Esophagus (tissue), 2 donors: ENCODE results near the gene HNRNPCL1. TPM values are rescaled to one million over a fixed set of nuclear protein-coding genes. Genes with fewer than 3 reads are reported as not detected.

Source experiments
- H3K27ac ChIP-seq, 2 donors: one replicate each; pipeline ENCODE4 v1.5.1; 2013; ENCODE audit warnings: low read depth in 2 of 2, mild to moderate bottlenecking in 2 of 2, inconsistent platforms in 1 of 2, low read length in 1 of 2, moderate library complexity in 1 of 2
- H3K27me3 ChIP-seq, 2 donors: one replicate each; pipeline ENCODE4 v1.6.1; 2013; ENCODE audit warnings: low read length in 2 of 2, control low read depth in 1 of 2, mild to moderate bottlenecking in 1 of 2; ENCODE audit not compliant: insufficient read depth in 2 of 2, control insufficient read depth in 1 of 2
- H3K36me3 ChIP-seq, 2 donors: one replicate each; pipeline ENCODE4 v1.6.1; 2013; ENCODE audit warnings: low read length in 1 of 2; ENCODE audit not compliant: control insufficient read depth in 2 of 2, insufficient read depth in 2 of 2
- H3K4me1 ChIP-seq, 2 donors: one replicate each; pipeline ENCODE4 v1.6.1; 2013; ENCODE audit warnings: low read length in 1 of 2; ENCODE audit not compliant: control insufficient read depth in 2 of 2, insufficient read depth in 2 of 2
- H3K4me3 ChIP-seq, 2 donors: one replicate each; pipeline ENCODE4 v1.5.1; 2013; ENCODE audit warnings: low read length in 2 of 2, mild to moderate bottlenecking in 2 of 2, low read depth in 1 of 2, moderate library complexity in 1 of 2
- H3K9me3 ChIP-seq, 2 donors: one replicate each; pipeline ENCODE4 v1.6.1; 2013; ENCODE audit warnings: mild to moderate bottlenecking in 2 of 2, low read depth in 1 of 2, low read length in 1 of 2, moderate library complexity in 1 of 2; ENCODE audit not compliant: control insufficient read depth in 2 of 2, insufficient read depth in 1 of 2
- WGBS, 2 donors: extraction: QIAGEN DNeasy Blood & Tissue Kit; methylation state at CpG; one replicate each; pipeline ENCODE4 v1.1.7; 2013; 5-methylcytosine and 5-hydroxymethylcytosine counted together
- polyA plus RNA-seq, 2 donors: library from polyadenylated mRNA; stranded (reverse); fragments of 200-250 nt; gene quantifications; one replicate each; pipeline ENCODE4 v1.2.3, GENCODE V29; 2013
- donor health status: healthy with polysubstance abuse.
- donor health status: Bipolar disorder and iron deficiency.

Gene HNRNPCL1
- polyA plus RNA-seq, 2 donors, result not detected

DNA sequence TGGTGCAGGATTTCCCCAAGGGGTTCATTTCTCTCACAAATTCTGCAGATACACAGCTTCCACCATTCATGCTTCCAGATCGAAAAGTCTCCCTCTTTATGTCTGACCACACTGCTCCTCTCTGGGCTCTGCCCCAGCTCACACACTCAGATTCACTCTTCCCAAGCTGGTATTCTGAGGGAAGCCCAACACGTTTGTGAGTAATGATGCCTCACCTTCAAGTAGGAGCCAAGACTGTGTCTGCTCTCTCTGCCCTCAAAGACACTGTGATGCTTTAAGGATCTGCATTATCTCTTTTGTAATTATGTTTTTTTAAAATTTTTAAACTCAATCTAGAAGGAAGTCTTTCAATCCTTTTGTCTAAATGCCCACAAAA lies 37.1 kb downstream of the HNRNPCL1 start:
- Histone ChIP-seq H3K36me3 (no peaks in the 10 kb centered on the region), H3K27ac (no peak overlapping the region), H3K27me3 (no peaks in the 10 kb centered on the region), H3K4me3 (no peak overlapping the region), H3K9me3 (peaks cover 0 to 3% of the 10 kb centered on the region in 2 donors), H3K4me1 (no peaks in the 10 kb centered on the region)
- WGBS, 2 donors, result 48% methylated on average over 2 of the region's 2 CpGs

GRCh38 chr1:12810691-12811408 lies 37.7 kb downstream of the HNRNPCL1 start:
- Histone ChIP-seq H3K4me1 (no peaks in the 10 kb centered on the region), H3K36me3 (no peaks in the 10 kb centered on the region), H3K9me3 (peaks cover 0 to 4% of the 10 kb centered on the region in 2 donors), H3K4me3 (no peak overlapping the region), H3K27me3 (no peaks in the 10 kb centered on the region), H3K27ac (no peak overlapping the region)
- 62 to 71% methylated on average over 5 of the region's 5 CpGs for WGBS, 2 donors

DNA sequence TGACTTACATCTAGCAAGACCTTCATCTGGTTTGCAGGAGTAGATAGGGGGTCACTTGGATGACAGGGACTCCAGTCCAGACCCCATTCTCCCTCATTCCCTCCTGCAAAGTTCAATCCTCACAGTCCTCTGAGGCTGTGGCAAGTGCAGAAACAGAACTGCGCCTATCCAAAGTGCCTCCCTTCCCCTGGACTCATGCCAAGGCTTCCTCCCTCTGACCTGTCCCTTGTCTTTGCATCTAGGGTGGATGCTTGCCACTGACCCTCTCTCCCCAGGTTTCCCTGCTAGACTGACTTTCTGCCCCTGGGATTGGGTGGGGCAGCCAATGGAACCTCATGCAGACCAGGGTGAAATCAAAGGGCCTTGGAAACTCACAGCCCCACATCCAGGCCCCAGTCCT lies 38.6 kb downstream of the HNRNPCL1 start:
- no peaks in the 10 kb centered on the region for H3K4me1 ChIP-seq
- H3K27me3 ChIP-seq, result no peaks in the 10 kb centered on the region
- H3K36me3 ChIP-seq, result no peaks in the 10 kb centered on the region
- peaks cover 0 to 4% of the 10 kb centered on the region in 2 donors for H3K9me3 ChIP-seq
- 85 to 92% methylated on average over 1 of the region's 1 CpG for WGBS, 2 donors
- no peak overlapping the region for H3K27ac ChIP-seq
- no peak overlapping the region for H3K4me3 ChIP-seq

DNA sequence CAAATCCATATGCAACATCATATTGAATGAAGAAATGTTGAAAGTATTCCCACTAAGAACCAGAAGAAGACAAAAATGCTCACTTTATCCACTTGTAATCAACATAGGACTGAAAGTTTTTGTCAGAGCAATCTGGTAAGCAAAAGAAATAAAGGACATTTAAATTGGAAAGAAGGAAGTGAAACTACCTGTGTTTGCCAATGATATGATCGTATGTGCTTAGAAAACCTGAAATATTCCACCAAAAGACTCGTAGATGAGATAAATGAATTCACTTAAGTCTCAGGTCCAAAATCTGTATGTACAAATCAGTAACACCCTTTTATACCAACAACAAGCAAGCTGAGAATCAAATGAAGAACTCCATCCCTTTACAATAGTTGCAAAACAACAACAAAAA lies 48.8 kb downstream of the HNRNPCL1 start:
- Histone ChIP-seq H3K4me1 (no peaks in the 10 kb centered on the region), H3K9me3 (no peaks in the 10 kb centered on the region), H3K27ac (no peak overlapping the region), H3K36me3 (no peaks in the 10 kb centered on the region), H3K4me3 (no peak overlapping the region), H3K27me3 (no peaks in the 10 kb centered on the region)
- 60 to 76% methylated on average over 2 of the region's 2 CpGs for WGBS, 2 donors

GRCh38 chr1:12798911-12799310 lies 49.6 kb downstream of the HNRNPCL1 start:
- Histone ChIP-seq H3K27me3 (no peaks in the 10 kb centered on the region), H3K4me1 (no peaks in the 10 kb centered on the region), H3K27ac (no peak overlapping the region), H3K36me3 (no peaks in the 10 kb centered on the region), H3K4me3 (no peak overlapping the region), H3K9me3 (no peaks in the 10 kb centered on the region)
- 37 to 51% methylated on average over 4 of the region's 4 CpGs for WGBS, 2 donors

Other genes starting within 250 kb of the HNRNPCL1 start
- 10 to 100 TPM; 73.1 to 83.7 TPM for gene DHRS3, start 230.5 kb downstream of the HNRNPCL1 start, polyA plus RNA-seq
- gene AADACL4, start 204.6 kb downstream of the HNRNPCL1 start, polyA plus RNA-seq, result not detected
- gene AADACL3, start 132.6 kb downstream of the HNRNPCL1 start, polyA plus RNA-seq, result not detected
- gene CFAP107, start 102.5 kb downstream of the HNRNPCL1 start, polyA plus RNA-seq, result not detected
- not detected for gene PRAMEF12, start 75.0 kb downstream of the HNRNPCL1 start, polyA plus RNA-seq
- not detected for gene PRAMEF1, start 57.3 kb downstream of the HNRNPCL1 start, polyA plus RNA-seq
- not detected for gene PRAMEF11, start 17.3 kb downstream of the HNRNPCL1 start, polyA plus RNA-seq
- not detected for gene PRAMEF2, start 8.4 kb upstream of the HNRNPCL1 start, polyA plus RNA-seq
- gene PRAMEF4, start 37.5 kb upstream of the HNRNPCL1 start, polyA plus RNA-seq, result not detected
- not detected for gene PRAMEF10, start 49.5 kb upstream of the HNRNPCL1 start, polyA plus RNA-seq
- gene PRAMEF7, start 67.9 kb upstream of the HNRNPCL1 start, polyA plus RNA-seq, result not detected
- not detected for gene PRAMEF6, start 98.9 kb upstream of the HNRNPCL1 start, polyA plus RNA-seq
- not detected for gene PRAMEF27, start 207.9 kb upstream of the HNRNPCL1 start, polyA plus RNA-seq
- not detected for gene HNRNPCL3, start 212.0 kb upstream of the HNRNPCL1 start, polyA plus RNA-seq
- not detected for gene PRAMEF25, start 222.1 kb upstream of the HNRNPCL1 start, polyA plus RNA-seq